H1 (cell line): ENCODE results near the gene CHMP6. TPM values are rescaled to one million over a fixed set of nuclear protein-coding genes. Genes with fewer than 3 reads are reported as not detected.

Experiments
- CTCF ChIA-PET: fragments of 300-600 bp; sonication (Branson Sonifier 250); formaldehyde crosslinking; loops from one replicate; lab custom pipeline; 2021; ENCODE audit not compliant: partially characterized antibody; lab: Charles Lee
- POLR2A ChIA-PET: fragments of 300-600 bp; sonication (Branson Sonifier 250); formaldehyde crosslinking; loops from one replicate; lab custom pipeline; 2021; ENCODE audit warnings: inconsistent platforms; ENCODE audit not compliant: partially characterized antibody; lab: Charles Lee
- DNase-seq, 2 experiments: peaks; one replicate each; pipeline versions ENCODE4 v3.0.0 to v3.0.0-alpha.2; 2010 to 2022; ENCODE audit warnings: low spot score in 2 of 2, low read depth in 1 of 2, mixed read lengths in 1 of 2
- FAIRE-seq: peaks from 2 replicates; lab custom pipeline; 2011; peaks lifted over from hg19 to GRCh38; lab: Jason Lieb, UNC
- H2AFZ ChIP-seq: 2 replicates; pipeline ENCODE4 v1.8.1; 2012; ENCODE audit warnings: low read length, inconsistent platforms
- H2AK5ac ChIP-seq: 2 replicates; pipeline ENCODE4 v1.6.1; 2013; ENCODE audit warnings: low read depth, low read length
- H2BK120ac ChIP-seq: replicated peaks from 2 replicates; pipeline ENCODE3; 2013; ENCODE audit warnings: low read depth, low read length, inconsistent platforms
- H2BK12ac ChIP-seq: 2 replicates; pipeline ENCODE4 v1.6.1; 2013; ENCODE audit warnings: low read depth, low read length
- H2BK15ac ChIP-seq: 2 replicates; pipeline ENCODE4 v1.6.1; 2013; ENCODE audit warnings: low read length
- H2BK20ac ChIP-seq: 2 replicates; pipeline ENCODE4 v1.6.1; 2013; ENCODE audit warnings: low read length
- H2BK5ac ChIP-seq: 2 replicates; pipeline ENCODE4 v1.6.1; 2013; ENCODE audit warnings: low read depth, low read length
- H3K14ac ChIP-seq: 2 replicates; pipeline ENCODE4 v1.6.1; 2013; ENCODE audit warnings: inconsistent platforms; ENCODE audit not compliant: insufficient read length
- H3K18ac ChIP-seq: 2 replicates; pipeline ENCODE4 v1.6.1; 2013; ENCODE audit warnings: low read length; ENCODE audit errors: extremely low read depth
- H3K23ac ChIP-seq: 2 replicates; pipeline ENCODE4 v1.6.1; 2013; ENCODE audit warnings: inconsistent platforms; ENCODE audit not compliant: insufficient read length
- H3K23me2 ChIP-seq: 2 replicates; pipeline ENCODE4 v1.6.1; 2013; ENCODE audit warnings: low read depth, low read length
- H3K27ac ChIP-seq: 2 replicates; pipeline ENCODE4 v1.6.1; 2011; ENCODE audit warnings: low read depth, low read length, inconsistent platforms
- H3K27me3 ChIP-seq, 4 experiments: replicated peaks in 1 of 4; 1 replicate in 1 of 4; 2 replicates in 3 of 4; pipeline versions ENCODE4 v1.6.1 to v1.8.1; 2011 to 2013; ENCODE audit warnings: low read length in 3 of 4, mild to moderate bottlenecking in 3 of 4, inconsistent platforms in 2 of 4, mixed read lengths in 2 of 4, moderate library complexity in 1 of 4; ENCODE audit not compliant: control insufficient read depth in 3 of 4, insufficient read depth in 3 of 4; ENCODE audit errors: extremely low read depth in 1 of 4
- H3K36me3 ChIP-seq, 4 experiments: 2 replicates each; pipeline versions ENCODE4 v1.6.1 to v1.8.1; 2011 to 2013; ENCODE audit warnings: mild to moderate bottlenecking in 4 of 4, low read length in 3 of 4, moderate library complexity in 2 of 4, control low read depth in 1 of 4, inconsistent platforms in 1 of 4; ENCODE audit not compliant: insufficient read depth in 4 of 4, control insufficient read depth in 2 of 4
- H3K4ac ChIP-seq: replicated peaks from 2 replicates; pipeline ENCODE3; 2013; ENCODE audit warnings: low read length, low read depth, mixed read lengths, inconsistent platforms; ENCODE audit not compliant: insufficient read length
- H3K4me1 ChIP-seq, 4 experiments: replicated peaks in 1 of 4; 1 replicate in 1 of 4; 2 replicates in 3 of 4; pipeline versions ENCODE4 v1.6.1 to v1.8.1; 2011 to 2013; ENCODE audit warnings: low read length in 3 of 4, inconsistent platforms in 2 of 4, mixed read lengths in 1 of 4; ENCODE audit not compliant: insufficient read depth in 4 of 4, control insufficient read depth in 3 of 4
- H3K4me2 ChIP-seq, 2 experiments: 2 replicates each; pipeline versions ENCODE4 v1.6.1 to v1.8.1; 2011 to 2013; ENCODE audit warnings: low read depth in 2 of 2, low read length in 2 of 2, control low read depth in 1 of 2, inconsistent platforms in 1 of 2, mild to moderate bottlenecking in 1 of 2; ENCODE audit not compliant: insufficient read depth in 1 of 2
- H3K4me3 ChIP-seq, 4 experiments: fragments of 200-600, 300-600 bp in 1 of 4; sonication (generic), shearing (Covaris generic), sonication (Bioruptor Twin) in 1 of 4; 2 replicates each; pipeline versions ENCODE4 v1.5.1 to v1.8.1; 2011 to 2016; ENCODE audit warnings: low read length in 4 of 4, low read depth in 3 of 4, control low read depth in 2 of 4, inconsistent platforms in 2 of 4, mild to moderate bottlenecking in 2 of 4, mixed read lengths in 1 of 4, moderate library complexity in 1 of 4; ENCODE audit not compliant: insufficient read depth in 2 of 4; ENCODE audit errors: extremely low read depth in 1 of 4
- H3K56ac ChIP-seq: replicated peaks from 2 replicates; pipeline ENCODE3; 2013; ENCODE audit warnings: low read depth, mild to moderate bottlenecking, mixed read lengths, low read length, inconsistent platforms; ENCODE audit not compliant: insufficient read length
- H3K79me1 ChIP-seq: 2 replicates; pipeline ENCODE4 v1.6.1; 2013; ENCODE audit warnings: low read depth, low read length, control low read depth
- H3K79me2 ChIP-seq, 2 experiments: 2 replicates each; pipeline versions ENCODE4 v1.6.1 to v1.8.1; 2012 to 2013; ENCODE audit warnings: low read length in 2 of 2, mild to moderate bottlenecking in 2 of 2, inconsistent platforms in 1 of 2; ENCODE audit not compliant: insufficient read depth in 2 of 2, control insufficient read depth in 1 of 2
- H3K9ac ChIP-seq, 4 experiments: replicated peaks in 1 of 4; 1 replicate in 1 of 4; 2 replicates in 3 of 4; pipeline versions ENCODE4 v1.6.1 to v1.8.1; 2011 to 2013; ENCODE audit warnings: low read depth in 3 of 4, low read length in 3 of 4, control low read depth in 2 of 4, mild to moderate bottlenecking in 2 of 4, moderate library complexity in 2 of 4, inconsistent platforms in 1 of 4; ENCODE audit errors: extremely low read depth in 1 of 4
- H3K9me3 ChIP-seq, 2 experiments: 2 replicates each; pipeline versions ENCODE4 v1.6.1 to v1.8.1; 2012 to 2013; ENCODE audit warnings: mild to moderate bottlenecking in 2 of 2, moderate library complexity in 2 of 2, control low read depth in 1 of 2, inconsistent platforms in 1 of 2, low read depth in 1 of 2, low read length in 1 of 2, mixed read lengths in 1 of 2; ENCODE audit not compliant: insufficient read depth in 2 of 2
- H4K20me1 ChIP-seq, 2 experiments: replicated peaks in 1 of 2; 2 replicates each; pipeline versions ENCODE3 to v1.8.1; 2011 to 2013; ENCODE audit warnings: inconsistent platforms in 2 of 2, low read length in 2 of 2, mild to moderate bottlenecking in 1 of 2; ENCODE audit not compliant: insufficient read depth in 2 of 2, control insufficient read depth in 1 of 2
- H4K5ac ChIP-seq: 2 replicates; pipeline ENCODE4 v1.6.1; 2013; ENCODE audit warnings: low read length, low read depth, mixed read lengths, inconsistent platforms; ENCODE audit not compliant: insufficient read length
- H4K8ac ChIP-seq: 2 replicates; pipeline ENCODE4 v1.8.0; 2013; ENCODE audit warnings: mild to moderate bottlenecking, moderate library complexity, low read length, inconsistent platforms; ENCODE audit not compliant: insufficient read depth; ENCODE audit errors: extremely low read depth
- H4K91ac ChIP-seq: replicated peaks from 2 replicates; pipeline ENCODE3; 2013; ENCODE audit warnings: low read length, mixed read lengths, inconsistent platforms; ENCODE audit not compliant: insufficient read length
- CREB1 ChIP-seq: IDR thresholded peaks from 2 replicates; pipeline ENCODE4 v1.6.1; 2012; ENCODE audit warnings: inconsistent platforms
- CTCF ChIP-seq, 3 experiments: IDR thresholded peaks; 1 replicate in 2 of 3; 2 replicates in 1 of 3; pipeline versions ENCODE4 v1.5.1 to v1.6.1; 2011; ENCODE audit warnings: low read length in 3 of 3, mild to moderate bottlenecking in 3 of 3, inconsistent platforms in 2 of 3, low read depth in 1 of 3, moderate library complexity in 1 of 3; ENCODE audit not compliant: insufficient read depth in 1 of 3; ENCODE audit errors: control extremely low read depth in 1 of 3
- E2F6 ChIP-seq: IDR thresholded peaks from 2 replicates; pipeline ENCODE4 v1.6.1; 2012; ENCODE audit warnings: inconsistent platforms
- EZH2 ChIP-seq: fragments of 200-600 bp; sonication (generic); IDR thresholded peaks from 2 replicates; pipeline ENCODE4 v1.7.1; 2012; ENCODE audit warnings: low read depth, mild to moderate bottlenecking, moderate library complexity, low read length, inconsistent platforms; ENCODE audit not compliant: severe bottlenecking
- RAD21 ChIP-seq, 2 experiments: IDR thresholded peaks in 1 of 2; conservative IDR thresholded peaks in 1 of 2; 2 replicates each; pipeline ENCODE4 v1.6.1; 2011; ENCODE audit warnings: low read depth in 2 of 2, low read length in 2 of 2, improper control_type of control experiment in 1 of 2, inconsistent platforms in 1 of 2, mild to moderate bottlenecking in 1 of 2, moderate library complexity in 1 of 2
- whole genome bisulfite sequencing, 2 experiments: shearing (Covaris generic) in 1 of 2; methylation state at CpG; one replicate each; pipeline versions ENCODE4 v1.1.6 to v1.1.7; 2013 to 2015; ENCODE audit warnings: low lambda C conversion rate in 2 of 2, mixed read lengths in 2 of 2, inconsistent platforms in 1 of 2, low coverage in 1 of 2, missing lambda C conversion rate in 1 of 2; ENCODE audit not compliant: insufficient replicate concordance in 2 of 2, insufficient coverage in 1 of 2, insufficient read length in 1 of 2; ENCODE audit errors: extremely low coverage in 1 of 2, missing lambda C conversion rate in 1 of 2; 5-methylcytosine and 5-hydroxymethylcytosine counted together
- polyA plus RNA-seq, 7 experiments: library from polyadenylated mRNA; depleted of rRNA in 3 of 7; stranded (reverse) in 5 of 7; unstranded in 2 of 7; fragments of >200 nt in 5 of 7; fragments of 200-250 nt in 2 of 7; gene quantifications; 1 replicate in 5 of 7; 2 replicates in 1 of 7; 4 replicates in 1 of 7; pipeline versions ENCODE4 v1.2.1 to v1.2.3, GENCODE V29; 2011 to 2013; ENCODE audit warnings: missing spikeins in 2 of 7, mixed read lengths in 2 of 7
- total RNA-seq: library from RNA; stranded (reverse); fragmentation: NEBNext Ultra II Directional; extraction: Animal tissue kit (Norgen Biotek cat#: 25700); gene quantifications from 2 replicates; pipeline ENCODE4 v1.2.1, GENCODE V29; 2021

Gene CHMP6
- total and polyA plus RNA-seq, 2 of the 8 experiments (the other 6 are each of a cell fraction or from before 2014, with no cell fraction given) = 15.7 to 24.3 TPM

- no peak overlapping the region for H2BK5ac ChIP-seq
- no peak overlapping the region for H4K91ac ChIP-seq
- H3K4me3 ChIP-seq = no peak overlapping the region
- no peak overlapping the region for H3K9ac ChIP-seq
- no peaks in the 10 kb centered on the region for H3K79me2 ChIP-seq
- no peak overlapping the region for H2BK12ac ChIP-seq
- H2AK5ac ChIP-seq = no peak overlapping the region
- H3K4ac ChIP-seq = no peak overlapping the region
- no peak overlapping the region; the same call in none of the 2 replicates for H4K8ac ChIP-seq
- H2BK120ac ChIP-seq = no peak overlapping the region
- no peak overlapping the region for H3K4me2 ChIP-seq
- H4K5ac ChIP-seq = no peak overlapping the region
- H3K36me3 ChIP-seq = peaks cover 0 to 2% (median 0%) of the 10 kb centered on the region in 4 experiments; a peak in 1 of 8 replicates
- H3K18ac ChIP-seq = no peak overlapping the region
- no peaks in the 10 kb centered on the region for H3K27me3 ChIP-seq
- WGBS, 2 experiments = 87% methylated on average over 28 of the region's 36 CpGs; no CpG with 5 or more reads in 1 of the 2 experiments
- H2BK20ac ChIP-seq = no peak overlapping the region
- no peaks in the 10 kb centered on the region for H3K23me2 ChIP-seq
- no peak overlapping the region for H3K27ac ChIP-seq
- H2AFZ ChIP-seq = no peak overlapping the region
- peaks cover 0 to 6% of the 10 kb centered on the region in 2 experiments for H4K20me1 ChIP-seq
- no peak for FAIRE-seq
- no peak overlapping the region for H3K23ac ChIP-seq
- H3K4me1 ChIP-seq = peaks cover 0 to 3% (median 0%) of the 10 kb centered on the region in 4 experiments; a peak in 2 of 7 replicates
- peak in 2 of 3 experiments; percentile 14; a peak in 2 of 4 replicates for TF ChIP-seq CTCF (IDR thresholded peaks at IDR 0.05; ENCODE audit: control extremely low read depth in 1 of 3, insufficient read depth in 1 of 3, low read depth in 1 of 3, low read length in 3 of 3)
- TF ChIP-seq CREB1 = no peak
- TF ChIP-seq EZH2 = no peak
- no peak for TF ChIP-seq E2F6
- TF ChIP-seq RAD21 (IDR thresholded peaks at IDR 0.05 in 1 of 2, conservative IDR thresholded peaks at IDR 0.05 in 1 of 2; ENCODE audit: low read depth in 2 of 2, low read length in 2 of 2) = no peak
- TF ChIP-seq, all 59 proteins: peak for 1
- H3K79me1 ChIP-seq = no peaks in the 10 kb centered on the region
- DNase-seq = no peak
- no peak overlapping the region for H2BK15ac ChIP-seq
- ChIA-PET POLR2A (interaction anchor here (1.4 kb wide), 1 partner anchor 14 kb away, joined by 4 read pairs; no protein-coding TSS in a partner anchor), CTCF (interaction anchor here (0.6 to 3.3 kb wide), 12 partner anchors 9 to 179 kb away, joined by 3 to 13 read pairs (median 4); no protein-coding TSS in a partner anchor)
- no peak overlapping the region for H3K14ac ChIP-seq
- H3K9me3 ChIP-seq = no peaks in the 10 kb centered on the region
- no peak overlapping the region for H3K56ac ChIP-seq
These were observed 26.6 kb upstream of the CHMP6 start for GRCh38 chr17:80964859-80965580.
